ENCODE results near the gene MAP1LC3B2.

The MAP1LC3B2 gene

GRCh38 chr12:116592731-116593130 is 33.5 kb downstream of the MAP1LC3B2 start:
- Histone ChIP-seq H4K20me1 (ENCODE audit: insufficient read depth) (no peaks in the 10 kb centered on the region), H3K4me3 (IDR thresholded peaks at IDR 0.05; ENCODE audit: insufficient read depth, low read depth, low read length) (no peak overlapping the region), H3K27me3 (ENCODE audit: insufficient read depth, low read depth) (no peaks in the 10 kb centered on the region), H3K36me3 (ENCODE audit: insufficient read depth) (no peaks in the 10 kb centered on the region), H3K4me1 (ENCODE audit: low read depth, poor library complexity, severe bottlenecking) (no peaks in the 10 kb centered on the region), H3K27ac (no peak overlapping the region), H3K9ac (no peak overlapping the region), H3K79me2 (ENCODE audit: insufficient read depth, low read depth) (no peaks in the 10 kb centered on the region), H3K4me2 (no peak overlapping the region), H2AFZ (ENCODE audit: low read depth) (no peak overlapping the region)
- TF ChIP-seq, protein P1, sequence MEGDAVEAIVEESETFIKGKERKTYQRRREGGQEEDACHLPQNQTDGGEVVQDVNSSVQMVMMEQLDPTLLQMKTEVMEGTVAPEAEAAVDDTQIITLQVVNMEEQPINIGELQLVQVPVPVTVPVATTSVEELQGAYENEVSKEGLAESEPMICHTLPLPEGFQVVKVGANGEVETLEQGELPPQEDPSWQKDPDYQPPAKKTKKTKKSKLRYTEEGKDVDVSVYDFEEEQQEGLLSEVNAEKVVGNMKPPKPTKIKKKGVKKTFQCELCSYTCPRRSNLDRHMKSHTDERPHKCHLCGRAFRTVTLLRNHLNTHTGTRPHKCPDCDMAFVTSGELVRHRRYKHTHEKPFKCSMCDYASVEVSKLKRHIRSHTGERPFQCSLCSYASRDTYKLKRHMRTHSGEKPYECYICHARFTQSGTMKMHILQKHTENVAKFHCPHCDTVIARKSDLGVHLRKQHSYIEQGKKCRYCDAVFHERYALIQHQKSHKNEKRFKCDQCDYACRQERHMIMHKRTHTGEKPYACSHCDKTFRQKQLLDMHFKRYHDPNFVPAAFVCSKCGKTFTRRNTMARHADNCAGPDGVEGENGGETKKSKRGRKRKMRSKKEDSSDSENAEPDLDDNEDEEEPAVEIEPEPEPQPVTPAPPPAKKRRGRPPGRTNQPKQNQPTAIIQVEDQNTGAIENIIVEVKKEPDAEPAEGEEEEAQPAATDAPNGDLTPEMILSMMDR (conservative IDR thresholded peaks at IDR 0.05; ENCODE audit: low read depth, low read length): no peak

GRCh38 chr12:116594325-116595038 is 35.3 kb downstream of the MAP1LC3B2 start:
- Histone ChIP-seq H4K20me1 (ENCODE audit: insufficient read depth) (no peaks in the 10 kb centered on the region), H3K36me3 (ENCODE audit: insufficient read depth) (no peaks in the 10 kb centered on the region), H3K79me2 (ENCODE audit: insufficient read depth, low read depth) (no peaks in the 10 kb centered on the region), H2AFZ (ENCODE audit: low read depth) (no peak overlapping the region), H3K4me2 (no peak overlapping the region), H3K27ac (no peak overlapping the region), H3K27me3 (ENCODE audit: insufficient read depth, low read depth) (no peaks in the 10 kb centered on the region), H3K4me3 (IDR thresholded peaks at IDR 0.05; ENCODE audit: insufficient read depth, low read depth, low read length) (no peak overlapping the region), H3K4me1 (ENCODE audit: low read depth, poor library complexity, severe bottlenecking) (no peaks in the 10 kb centered on the region), H3K9ac (no peak overlapping the region)
- TF ChIP-seq, protein P1 (conservative IDR thresholded peaks at IDR 0.05; ENCODE audit: low read depth, low read length): no peak

- H3K9ac ChIP-seq: no peak overlapping the region
- no peaks in the 10 kb centered on the region for H3K4me1 ChIP-seq (ENCODE audit: low read depth, poor library complexity, severe bottlenecking)
- TF ChIP-seq, protein P1 (conservative IDR thresholded peaks at IDR 0.05; ENCODE audit: low read depth, low read length): no peak
Observed at GRCh38 chr12:116595186-116595585, 36.0 kb downstream of the MAP1LC3B2 start.

DNA sequence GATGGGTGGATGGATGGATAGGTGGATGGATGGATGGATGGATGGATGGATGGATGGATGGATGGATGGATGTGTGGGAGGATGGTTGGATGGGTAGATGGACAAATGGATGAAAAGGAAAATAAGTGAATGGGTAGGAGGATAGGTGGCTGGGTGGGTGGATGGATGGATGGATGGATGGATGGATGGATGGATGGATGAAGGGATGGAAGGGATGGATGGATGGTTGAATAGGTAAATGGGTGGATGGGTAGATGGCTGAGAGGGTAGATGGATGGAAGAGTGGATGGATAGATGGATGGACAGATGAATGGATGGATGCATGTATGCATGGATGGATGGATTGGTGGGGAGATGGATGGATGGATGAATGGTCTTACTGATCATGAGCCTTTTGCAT is 36.5 kb downstream of the MAP1LC3B2 start:
- Histone ChIP-seq H3K4me2 (no peak overlapping the region), H3K36me3 (ENCODE audit: insufficient read depth) (no peaks in the 10 kb centered on the region), H4K20me1 (ENCODE audit: insufficient read depth) (no peaks in the 10 kb centered on the region), H3K27me3 (ENCODE audit: insufficient read depth, low read depth) (no peaks in the 10 kb centered on the region), H3K4me3 (IDR thresholded peaks at IDR 0.05; ENCODE audit: insufficient read depth, low read depth, low read length) (no peak overlapping the region), H3K79me2 (ENCODE audit: insufficient read depth, low read depth) (no peaks in the 10 kb centered on the region), H3K4me1 (ENCODE audit: low read depth, poor library complexity, severe bottlenecking) (no peaks in the 10 kb centered on the region), H3K9ac (no peak overlapping the region), H2AFZ (ENCODE audit: low read depth) (no peak overlapping the region), H3K27ac (no peak overlapping the region)
- TF ChIP-seq, protein P1 (conservative IDR thresholded peaks at IDR 0.05; ENCODE audit: low read depth, low read length): no peak

More at GRCh38 chr12:116595186-116595585, 36.0 kb downstream of the MAP1LC3B2 start:
- Histone ChIP-seq H3K79me2 (ENCODE audit: insufficient read depth, low read depth) (no peaks in the 10 kb centered on the region), H2AFZ (ENCODE audit: low read depth) (no peak overlapping the region), H4K20me1 (ENCODE audit: insufficient read depth) (no peaks in the 10 kb centered on the region), H3K4me2 (no peak overlapping the region), H3K27ac (no peak overlapping the region), H3K4me3 (IDR thresholded peaks at IDR 0.05; ENCODE audit: insufficient read depth, low read depth, low read length) (no peak overlapping the region), H3K36me3 (ENCODE audit: insufficient read depth) (no peaks in the 10 kb centered on the region), H3K27me3 (ENCODE audit: insufficient read depth, low read depth) (no peaks in the 10 kb centered on the region)

All from KMS-11 (cell line).